ENCODE measurements around the gene RNF145. TPM values are rescaled to one million over a fixed set of nuclear protein-coding genes. Genes with fewer than 3 reads are reported as not detected.

The RNF145 gene
- total and polyA plus RNA-seq, 10 of the 15 experiments (the other 5 are each of a cell fraction or from before 2014, with no cell fraction given), result 9.7 to 58.1 (median 38.2) TPM

- TF ChIP-seq BHLHE40 (IDR thresholded peaks at IDR 0.05; ENCODE audit: borderline replicate concordance in 1 of 2, low read depth in 2 of 2, low read length in 1 of 2) (no peak), EP300 (IDR thresholded peaks at IDR 0.05; ENCODE audit: borderline replicate concordance in 1 of 2, control insufficient read depth in 1 of 2, low read depth in 2 of 2, low read length in 2 of 2) (no peak), ZBTB33 (IDR thresholded peaks at IDR 0.05) (no peak), BCL11A (IDR thresholded peaks at IDR 0.05; ENCODE audit: low read depth, low read length) (no peak), FOXK2 (IDR thresholded peaks at IDR 0.05) (no peak)
Measured at GRCh38 chr5:159166416-159166815, 42.9 kb downstream of the RNF145 start (continued).

GRCh38 chr5:159163701-159164046 is 45.7 kb downstream of the RNF145 start:
- ChIA-PET CTCF (interaction anchor here (0.7 to 3.1 kb wide), 4 partner anchors 8 to 824 kb away, joined by 3 to 30 read pairs (median 6); no protein-coding TSS in a partner anchor), POLR2A (interaction anchor here (0.5 to 1.0 kb wide), 2 partner anchors 45 to 98 kb away, joined by 3 read pairs; no protein-coding TSS in a partner anchor), RAD21 (ENCODE audit: unreplicated experiment) (interaction anchor here (0.9 to 2.1 kb wide), 3 partner anchors 9 to 153 kb away, joined by 3 to 11 read pairs (median 5); no protein-coding TSS in a partner anchor), SMC1A (ENCODE audit: uncharacterized antibody, unreplicated experiment) (interaction anchor here (0.5 to 1.8 kb wide), 8 partner anchors 9 to 1700 kb away, joined by 3 to 6 read pairs (median 4); no protein-coding TSS in a partner anchor)
- Histone ChIP-seq H3K4me1 (ENCODE audit: control insufficient read depth, insufficient read depth, low read length) (no peaks in the 10 kb centered on the region), H3K4me2 (ENCODE audit: control insufficient read depth, insufficient read depth) (no peak overlapping the region), H3K79me2 (ENCODE audit: control insufficient read depth, insufficient read depth, low read length) (no peaks in the 10 kb centered on the region), H3K4me3 (no peak overlapping the region), H4K20me1 (ENCODE audit: control insufficient read depth, insufficient read depth) (no peaks in the 10 kb centered on the region), H3K27ac (ENCODE audit: control insufficient read depth, insufficient read depth) (no peak overlapping the region), H3K9ac (ENCODE audit: control insufficient read depth, insufficient read depth, low read length) (no peak overlapping the region), H3K36me3 (ENCODE audit: control insufficient read depth in 2 of 2, insufficient read depth in 2 of 2, low read length in 1 of 2) (peaks cover 3 to 29% of the 10 kb centered on the region in 2 experiments; a peak in 3 of 4 replicates), H3K9me3 (replicated peaks; ENCODE audit: control insufficient read depth, insufficient read depth, low read length) (no peaks in the 10 kb centered on the region), H3K27me3 (replicated peaks in 1 of 2; ENCODE audit: control insufficient read depth in 2 of 2, insufficient read depth in 2 of 2, low read length in 1 of 2) (no peaks in the 10 kb centered on the region), H2AFZ (ENCODE audit: control insufficient read depth, low read depth, low read length) (no peak overlapping the region)
- in situ Hi-C loops (cut with MboI), result no loop called here
- no peak for ATAC-seq
- no peak for DNase-seq (ENCODE audit: low read depth, low spot score)
- 91% methylated on average over 2 of the region's 2 CpGs for WGBS (ENCODE audit: insufficient coverage, insufficient replicate concordance, low lambda C conversion rate, missing lambda C conversion rate)
- no TSS peak for BruUV-seq (replicated peaks)
- TF ChIP-seq POLR2AphosphoS5 (IDR thresholded peaks at IDR 0.05; ENCODE audit: low read length), result no peak
- no peak for TF ChIP-seq PAX5 (IDR thresholded peaks at IDR 0.05; ENCODE audit: borderline replicate concordance, low read depth, low read length)
- no peak for TF ChIP-seq SPI1 (IDR thresholded peaks at IDR 0.05; ENCODE audit: borderline replicate concordance, insufficient read depth, low read depth, low read length)
- no peak for TF ChIP-seq MAX (IDR thresholded peaks at IDR 0.05; ENCODE audit: low read depth, low read length)
- no peak for TF ChIP-seq MLLT1 (IDR thresholded peaks at IDR 0.05)
- TF ChIP-seq E4F1 (IDR thresholded peaks at IDR 0.05; ENCODE audit: borderline replicate concordance, partially characterized antibody), result no peak
- TF ChIP-seq WRNIP1 (IDR thresholded peaks at IDR 0.05; ENCODE audit: borderline replicate concordance, low read depth, low read length), result no peak
- intact Hi-C loops (cut with micrococcal nuclease; ENCODE audit: unreplicated experiment), result no loop called here
- FAIRE-seq, result no peak
